Activated naive CD4-positive, alpha-beta T cell treated with anti-CD3 and anti-CD28 coated beads, Interleukin-2, amount 50 U/mL, for 16 hours (primary cell): ENCODE measurements around the gene DPP10.
"Not testable (repeated sequence)": the region's sequence is repeated elsewhere in the genome, so short reads cannot be mapped to it uniquely, and the experiment has no call there.

Source experiments
- DNase-seq: peaks from one replicate; pipeline ENCODE4 v3.0.0-alpha.2; 2020

The DPP10 gene

GRCh38 chr2:114442510-114442909, at the start of gene DPP10:
TSS of gene DPP10 (plus strand) at chr2:114442641.
- DNase-seq, result no peak

DNA sequence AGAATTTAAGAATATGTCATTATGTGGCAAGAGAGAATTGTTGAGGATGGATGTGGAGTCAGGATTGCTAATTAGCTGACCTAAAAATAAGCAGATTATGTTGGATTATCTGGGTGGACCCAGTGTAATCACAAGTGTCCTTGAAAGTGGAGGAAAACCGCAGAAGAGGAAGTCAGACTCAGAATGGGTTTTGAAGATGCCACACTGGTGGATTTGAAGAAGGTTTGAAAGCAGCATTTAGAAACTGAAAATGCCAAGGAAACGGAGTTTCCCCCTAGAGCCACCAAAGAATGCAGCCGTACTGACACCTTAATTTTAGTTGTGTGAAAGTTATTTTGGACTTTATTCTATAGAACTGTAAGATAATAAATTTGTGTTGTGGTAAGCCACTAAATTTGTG, 41.6 kb upstream of the DPP10 start:
- DNase-seq, result no peak

GRCh38 chr2:114405247-114406116, 37.0 kb upstream of the DPP10 start:
- DNase-seq, result no peak

DNA sequence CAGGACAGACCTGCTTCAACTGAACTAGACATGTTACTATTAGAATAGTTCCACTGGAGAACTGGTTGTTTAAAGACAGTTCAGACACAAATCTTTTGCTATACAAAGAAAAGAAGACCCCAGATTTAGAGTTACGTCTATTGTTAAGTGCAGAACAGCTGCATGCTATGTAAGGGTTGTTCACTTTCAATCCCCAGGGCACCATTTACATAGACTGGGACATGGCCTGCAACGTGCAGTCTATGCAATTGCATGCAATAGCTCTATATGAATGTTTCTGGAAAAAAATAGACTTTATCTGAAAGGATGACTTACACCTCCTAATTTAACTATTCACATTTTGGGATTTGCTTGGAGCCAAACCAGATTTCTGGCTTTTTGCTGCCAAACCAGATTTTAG, 36.1 kb upstream of the DPP10 start:
- no peak for DNase-seq

DNA sequence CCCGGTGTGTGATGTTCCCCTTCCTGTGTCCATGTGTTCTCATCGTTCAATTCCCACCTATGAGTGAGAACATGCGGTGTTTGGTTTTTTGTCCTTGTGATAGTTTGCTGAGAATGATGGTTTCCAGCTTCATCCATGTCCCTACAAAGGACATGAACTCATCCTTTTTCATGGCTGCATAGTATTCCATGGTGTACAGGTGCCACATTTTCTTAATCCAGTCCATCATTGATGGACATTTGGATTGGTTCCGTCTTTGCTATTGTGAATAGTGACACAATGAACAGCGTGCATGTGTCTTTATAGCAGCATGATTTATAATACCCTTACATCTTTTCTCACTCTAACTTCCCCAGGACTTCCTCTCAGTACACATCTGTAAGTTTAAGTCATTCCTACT, 35.1 kb upstream of the DPP10 start:
- not testable (repeated sequence) for DNase-seq

DNA sequence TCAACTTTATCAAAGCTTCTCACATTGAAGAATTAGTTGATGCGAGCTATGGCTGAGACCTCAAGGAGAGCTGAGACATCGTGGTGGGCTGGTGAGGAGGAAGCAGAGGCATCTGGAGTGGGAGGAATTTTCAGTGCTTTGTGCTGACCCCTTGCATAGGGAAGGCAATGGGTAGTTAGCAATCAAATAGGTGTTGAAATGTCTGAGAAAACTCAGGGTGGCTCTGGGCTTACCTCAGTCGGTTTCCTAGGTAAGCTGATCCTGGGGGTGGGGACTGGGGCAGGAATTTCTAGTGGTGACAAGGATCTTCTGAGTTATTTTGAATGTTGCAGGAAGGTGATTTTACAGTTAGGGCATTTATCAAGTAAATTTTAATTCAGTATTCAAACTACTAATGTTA, 20.7 kb upstream of the DPP10 start:
- DNase-seq, result no peak

- no peak for DNase-seq
These were observed 17.7 kb upstream of the DPP10 start for GRCh38 chr2:114424699-114425098.

DNA sequence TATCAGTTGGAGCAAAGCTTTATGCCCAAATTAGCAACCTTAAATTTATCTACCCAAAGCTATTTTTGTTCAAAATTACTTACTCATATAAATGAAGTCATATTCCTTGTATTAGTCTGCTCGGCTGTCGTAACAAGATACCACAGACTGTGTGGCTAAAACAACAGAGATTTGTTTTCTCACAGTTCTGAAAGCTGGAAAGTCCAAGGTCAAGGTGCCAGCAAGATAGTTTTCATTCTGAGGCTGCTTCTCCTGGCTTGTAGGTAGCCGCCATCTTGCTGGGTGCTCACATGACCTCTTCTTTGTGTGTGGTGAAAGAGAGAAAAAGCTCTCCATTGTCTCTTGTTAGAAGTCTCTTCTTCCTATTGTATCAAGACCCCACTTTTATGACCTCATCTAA, 15.7 kb upstream of the DPP10 start:
- DNase-seq, result no peak

DNA sequence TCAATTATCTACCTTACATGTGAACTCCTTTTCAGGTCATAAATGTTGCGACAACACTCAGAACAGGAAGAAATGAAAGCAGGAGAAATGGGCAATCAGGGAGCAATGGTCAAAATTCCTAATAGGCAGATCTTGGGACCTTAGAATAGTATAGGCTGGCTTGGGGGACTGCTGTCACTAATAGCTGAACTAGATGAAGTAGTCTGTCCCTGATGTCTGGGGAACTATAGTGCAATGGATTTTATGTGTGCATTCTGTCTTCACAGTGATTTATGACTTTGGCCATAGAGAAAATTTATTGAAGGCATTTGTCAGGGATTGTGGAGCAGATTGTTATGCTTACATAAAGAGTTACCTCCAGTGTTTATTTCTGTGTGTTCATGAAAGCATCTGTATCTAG, 6.1 kb upstream of the DPP10 start:
- DNase-seq, result no peak

GRCh38 chr2:114446571-114446970, 4.1 kb downstream of the DPP10 start:
- DNase-seq, result no peak

DNA sequence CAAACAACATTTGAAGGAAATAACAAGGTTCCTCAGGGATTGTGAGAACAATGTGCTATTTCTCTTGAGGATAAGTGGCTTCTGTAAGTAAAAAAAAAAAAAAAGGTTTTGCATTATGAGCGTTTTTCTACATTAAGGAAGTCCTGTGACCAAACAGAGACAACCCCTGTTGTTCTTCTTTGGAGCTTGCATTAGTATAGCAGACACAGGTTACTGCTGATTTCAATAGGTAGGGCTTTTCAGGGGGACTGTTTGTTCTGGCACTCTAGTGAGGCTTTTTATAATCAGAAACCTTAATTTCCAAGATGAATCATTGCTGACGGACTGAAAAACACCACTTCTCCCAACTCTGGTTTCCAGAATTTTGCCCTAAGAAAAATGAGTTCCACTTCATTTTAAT, 8.2 kb downstream of the DPP10 start:
- DNase-seq, result no peak

GRCh38 chr2:114456566-114456965, 14.1 kb downstream of the DPP10 start:
- no peak for DNase-seq

DNA sequence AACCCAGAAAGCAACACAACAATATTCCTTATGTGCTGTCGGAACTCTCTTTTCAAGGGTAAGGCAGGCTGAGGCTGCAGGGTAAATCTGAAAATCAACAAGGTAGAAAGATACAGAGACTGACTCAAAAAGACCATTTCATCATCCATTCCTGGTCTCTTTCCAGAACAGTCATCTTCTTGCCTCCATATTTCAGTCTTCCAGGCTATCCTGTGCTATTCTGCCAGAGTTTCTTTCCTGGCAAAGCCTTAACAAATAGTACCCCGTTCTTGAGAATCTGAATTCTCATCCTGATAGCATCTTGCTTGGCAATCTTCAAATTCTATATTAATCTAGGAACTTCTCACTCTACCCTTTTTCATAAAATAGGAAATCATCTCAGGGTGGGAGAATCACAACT, 15.5 kb downstream of the DPP10 start:
- DNase-seq, result no peak

DNA sequence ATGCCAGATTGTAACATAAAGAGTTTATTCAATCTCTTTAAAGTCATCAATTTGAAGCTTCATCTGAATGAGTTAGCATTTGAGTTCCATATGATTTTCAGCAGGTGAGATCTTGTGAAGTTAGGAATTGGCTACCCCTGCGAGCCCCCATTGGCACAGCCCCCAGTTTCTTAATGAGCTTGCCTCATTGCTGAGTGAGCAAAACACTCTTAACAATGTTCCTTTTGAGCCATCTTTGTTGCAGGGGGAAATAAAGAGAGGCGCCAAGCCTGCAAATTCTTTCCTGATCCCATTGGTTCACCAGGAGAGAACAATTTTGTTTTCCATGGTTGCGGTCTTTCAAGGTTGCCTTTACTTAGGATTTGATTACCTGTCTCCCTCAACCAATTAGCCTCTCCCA, 18.7 kb downstream of the DPP10 start:
- DNase-seq, result no peak

- no peak for DNase-seq
These were observed 22.7 kb downstream of the DPP10 start for GRCh38 chr2:114464961-114465706.

DNA sequence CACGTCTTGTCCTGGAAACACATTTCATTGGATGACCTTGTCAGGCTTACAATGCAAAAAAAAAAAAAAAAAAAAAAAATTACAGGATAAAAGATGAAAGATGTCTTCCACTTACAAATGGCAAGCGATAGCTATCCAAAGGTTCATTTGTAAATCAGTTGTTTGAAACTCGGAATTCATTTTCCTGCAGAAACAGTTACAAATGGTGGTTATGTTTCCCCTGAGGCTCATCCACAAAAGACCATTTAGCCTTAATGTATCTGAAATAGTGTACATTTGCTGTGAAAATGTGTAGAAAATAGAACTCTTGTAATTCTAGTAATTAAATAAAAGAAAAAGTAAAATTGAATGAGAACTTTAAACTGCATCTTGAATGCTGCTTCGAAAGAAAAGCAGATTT, 25.9 kb downstream of the DPP10 start:
- DNase-seq, result no peak

GRCh38 chr2:114472246-114472645, 29.8 kb downstream of the DPP10 start:
- DNase-seq, result no peak

- DNase-seq, result no peak
These were observed 30.3 kb downstream of the DPP10 start for GRCh38 chr2:114472726-114473125.

- no peak for DNase-seq
These were observed 46.5 kb downstream of the DPP10 start for GRCh38 chr2:114488841-114489530.

GRCh38 chr2:114495046-114495445, 52.6 kb downstream of the DPP10 start:
- no peak for DNase-seq

GRCh38 chr2:114496959-114497358, 54.5 kb downstream of the DPP10 start:
- DNase-seq, result no peak

GRCh38 chr2:114499101-114499500, 56.7 kb downstream of the DPP10 start:
- DNase-seq, result no peak

GRCh38 chr2:114507744-114508143, 65.3 kb downstream of the DPP10 start:
- no peak for DNase-seq

GRCh38 chr2:114515882-114516281, 73.4 kb downstream of the DPP10 start:
- DNase-seq, result no peak
